HG02571 (cell line): ENCODE measurements around the gene PROK2.

ENCODE experiments used
- ATAC-seq: cut with Tn5 transposase; IDR thresholded peaks from one replicate; pipeline ENCODE4 v1.9.1; 2021; ENCODE audit warnings: mild to moderate bottlenecking, moderate library complexity; ENCODE audit not compliant: unreplicated experiment

Gene PROK2, protein sequence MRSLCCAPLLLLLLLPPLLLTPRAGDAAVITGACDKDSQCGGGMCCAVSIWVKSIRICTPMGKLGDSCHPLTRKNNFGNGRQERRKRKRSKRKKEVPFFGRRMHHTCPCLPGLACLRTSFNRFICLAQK

DNA sequence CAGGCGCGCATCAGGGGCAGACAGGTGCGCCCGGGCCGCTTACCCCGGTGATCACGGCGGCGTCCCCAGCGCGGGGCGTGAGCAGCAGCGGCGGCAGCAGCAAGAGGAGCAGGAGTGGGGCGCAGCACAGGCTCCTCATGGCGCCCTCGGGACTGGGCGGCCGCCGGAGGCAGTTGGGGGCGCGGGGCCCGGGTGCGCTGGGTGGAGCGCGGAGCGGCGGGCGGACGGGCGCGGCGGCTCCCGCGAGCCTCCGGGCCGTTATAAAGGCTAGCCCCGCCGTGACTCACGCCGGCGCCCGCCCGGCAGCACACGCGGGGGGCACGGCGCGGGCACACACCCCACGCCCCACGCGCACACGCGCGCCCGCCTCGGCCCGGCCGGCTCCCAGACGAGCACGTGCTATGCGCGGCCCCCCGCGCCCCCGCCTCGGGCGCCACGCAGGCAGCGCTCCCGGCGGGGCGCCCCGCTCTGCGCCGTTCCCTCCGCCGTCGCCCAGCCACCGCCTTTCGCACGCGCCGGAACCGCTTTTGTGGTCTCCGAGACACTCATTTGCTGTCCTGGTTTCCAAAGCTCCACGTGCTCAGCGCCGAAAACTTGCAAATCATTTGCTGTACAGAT, at the start of gene PROK2:
PROK2 (minus strand) TSS at position 235 of the 618 bp plus-strand sequence; CDS start at position 139, 96 bp downstream.
- ATAC-seq, result no peak

- ATAC-seq, result no peak
These were observed 46.7 kb upstream of the PROK2 start for GRCh38 chr3:71831599-71831998.

GRCh38 chr3:71825551-71826283, 40.8 kb upstream of the PROK2 start:
- ATAC-seq, result no peak

GRCh38 chr3:71821116-71821515, 36.2 kb upstream of the PROK2 start:
- no peak for ATAC-seq

GRCh38 chr3:71817262-71817661, 32.3 kb upstream of the PROK2 start:
- no peak for ATAC-seq

DNA sequence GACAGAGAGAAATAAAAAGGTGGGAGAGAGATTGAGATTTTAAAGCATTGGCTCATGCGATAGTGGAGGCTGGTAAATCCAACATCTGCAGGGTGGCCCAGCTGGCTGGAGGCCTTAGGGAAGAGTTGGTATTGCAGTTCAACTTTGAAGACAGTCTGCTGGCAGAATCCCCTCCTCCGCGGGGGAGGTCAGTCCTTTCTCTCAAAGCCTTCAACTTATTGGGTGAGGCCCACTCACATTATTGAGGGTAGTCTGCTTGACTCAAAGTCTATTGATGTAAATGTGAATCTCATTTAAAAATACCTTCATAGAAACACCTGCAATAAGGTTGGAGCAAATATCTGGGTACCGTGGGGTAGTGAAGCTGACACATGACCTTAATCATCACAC, 31.8 kb upstream of the PROK2 start:
- ATAC-seq, result no peak

GRCh38 chr3:71815340-71816067, 30.6 kb upstream of the PROK2 start:
- ATAC-seq, result no peak

DNA sequence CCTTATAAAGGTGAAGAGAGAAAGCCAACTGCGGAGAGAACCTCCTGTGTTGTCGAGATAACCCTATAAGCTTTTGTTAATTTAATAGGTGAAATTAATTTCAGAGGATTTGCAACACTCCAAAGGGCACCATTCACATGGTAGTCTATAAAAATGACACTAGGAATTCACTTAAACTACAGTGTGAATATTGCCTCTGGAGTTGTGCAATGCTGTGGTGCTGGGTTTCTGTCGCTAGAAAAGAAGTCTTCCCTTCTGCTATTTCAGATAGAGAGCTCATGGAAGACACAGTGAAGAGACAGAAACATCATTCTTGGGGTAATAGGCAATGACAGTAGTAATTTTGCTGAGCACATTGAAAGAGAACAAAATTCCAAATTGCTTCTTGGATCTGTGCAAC, 28.8 kb upstream of the PROK2 start:
- ATAC-seq, result no peak

- no peak for ATAC-seq
These were observed 28.1 kb upstream of the PROK2 start for GRCh38 chr3:71813073-71813472.

GRCh38 chr3:71810056-71810455, 25.1 kb upstream of the PROK2 start:
- no peak for ATAC-seq

GRCh38 chr3:71809321-71810026, 24.5 kb upstream of the PROK2 start:
- no peak for ATAC-seq

- ATAC-seq, result no peak
These were observed 21.8 kb upstream of the PROK2 start for GRCh38 chr3:71806736-71807135.

GRCh38 chr3:71805691-71806090, 20.7 kb upstream of the PROK2 start:
- no peak for ATAC-seq

- no peak for ATAC-seq
These were observed 20.3 kb upstream of the PROK2 start for GRCh38 chr3:71805199-71805598.

- no peak for ATAC-seq
These were observed 18.3 kb upstream of the PROK2 start for GRCh38 chr3:71803248-71803647.

DNA sequence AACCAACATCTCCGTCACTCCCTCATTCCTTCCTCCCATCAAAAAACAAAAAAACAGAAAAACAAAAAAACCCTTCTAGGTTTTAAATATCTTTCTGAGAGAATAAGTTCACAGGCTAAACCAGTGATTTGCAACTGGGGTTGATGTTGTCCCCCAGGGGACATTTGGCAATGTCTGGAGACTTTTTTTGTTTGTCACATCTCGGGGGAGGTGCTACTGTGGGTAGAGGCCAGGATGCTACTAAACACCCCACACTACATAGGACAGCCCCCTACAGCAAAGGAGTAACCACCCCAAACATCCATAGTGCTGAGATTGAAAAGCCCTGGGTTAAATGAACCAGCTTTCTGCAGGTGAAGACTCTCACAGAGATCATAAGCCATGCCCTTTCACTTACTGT, 17.0 kb upstream of the PROK2 start:
- no peak for ATAC-seq

DNA sequence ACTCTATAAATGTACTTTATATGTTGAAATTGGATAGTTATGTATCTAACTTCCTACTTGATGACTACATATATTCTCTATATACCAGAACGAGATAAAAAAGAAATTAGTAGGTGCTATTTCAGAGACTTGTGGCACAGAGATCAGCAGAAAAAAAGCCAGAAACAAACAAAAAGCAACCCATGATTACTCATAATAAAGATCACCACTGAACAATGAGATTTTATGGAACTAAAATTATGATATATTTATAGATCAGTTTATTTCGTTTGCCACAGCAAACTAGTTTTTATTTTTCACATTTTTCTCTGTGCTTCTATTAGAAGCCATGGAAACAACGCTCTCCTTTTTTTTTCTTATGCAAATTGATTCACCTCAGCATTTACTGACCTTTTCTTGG, 15.1 kb upstream of the PROK2 start:
- no peak for ATAC-seq

DNA sequence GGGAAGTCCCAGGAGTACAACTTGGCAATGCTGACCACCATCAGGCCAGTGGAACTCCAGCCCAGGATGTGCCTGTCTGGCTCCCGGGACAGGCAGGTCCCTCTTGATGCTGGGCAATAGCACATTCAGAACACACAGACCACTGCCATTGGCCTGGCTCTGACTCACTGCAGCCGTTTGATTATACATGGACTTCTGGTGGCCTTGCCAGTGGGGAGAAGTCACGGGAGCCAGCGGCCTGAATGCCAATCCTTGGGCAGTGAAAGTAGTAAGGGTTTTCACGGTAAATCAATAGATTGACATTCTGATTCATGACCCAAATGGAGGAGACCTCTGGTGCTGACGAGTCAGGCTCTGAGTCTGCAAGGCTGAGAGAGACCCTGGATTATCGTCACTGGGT, 12.5 kb upstream of the PROK2 start:
- ATAC-seq, result no peak

DNA sequence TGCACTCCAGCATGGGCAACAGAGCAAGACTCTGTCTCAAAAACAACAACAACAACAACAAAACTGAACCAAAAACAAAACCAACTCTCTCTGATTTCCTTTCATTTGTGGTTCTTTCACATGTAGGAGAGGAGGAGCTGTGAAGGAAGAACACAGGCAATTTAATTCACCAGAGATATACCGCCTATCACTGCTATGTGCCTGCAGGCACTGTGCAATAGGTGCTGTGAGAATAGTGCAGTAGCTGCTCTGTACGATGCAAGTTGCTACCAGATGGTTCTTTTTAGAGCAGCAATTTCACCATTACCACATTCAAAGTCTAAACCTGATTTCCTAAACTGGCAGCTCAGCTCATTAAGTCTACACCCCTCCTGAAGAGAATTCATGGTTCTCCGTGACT, 11.3 kb upstream of the PROK2 start:
- ATAC-seq, result no peak

- ATAC-seq, result no peak
These were observed 6.7 kb upstream of the PROK2 start for GRCh38 chr3:71791634-71792033.

DNA sequence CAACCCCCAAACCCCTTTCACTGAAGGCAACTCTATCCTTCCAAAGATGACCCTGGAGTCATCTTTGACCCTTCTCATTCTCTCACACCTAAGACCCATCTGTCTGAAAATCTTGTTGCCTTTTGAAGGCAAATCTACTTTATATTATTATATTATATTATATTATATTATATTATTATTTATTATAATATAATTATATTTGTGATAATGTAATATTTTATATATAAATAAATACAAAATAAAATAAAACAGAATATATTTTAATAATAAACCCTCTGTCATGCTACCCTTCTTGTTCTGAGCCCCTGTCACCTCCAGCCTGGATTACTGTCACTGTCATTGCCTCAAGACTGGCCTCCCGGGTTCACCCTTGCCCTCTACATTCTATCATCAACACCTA, 5.0 kb upstream of the PROK2 start:
- ATAC-seq, result no peak
